GM19035 (cell line): Measurements from ENCODE around the gene SH3PXD2B.

Experiments used
- ATAC-seq: cut with Tn5 transposase; IDR thresholded peaks from one replicate; pipeline ENCODE4 v1.9.1; 2021; ENCODE audit not compliant: unreplicated experiment

SH3PXD2B gene

DNA sequence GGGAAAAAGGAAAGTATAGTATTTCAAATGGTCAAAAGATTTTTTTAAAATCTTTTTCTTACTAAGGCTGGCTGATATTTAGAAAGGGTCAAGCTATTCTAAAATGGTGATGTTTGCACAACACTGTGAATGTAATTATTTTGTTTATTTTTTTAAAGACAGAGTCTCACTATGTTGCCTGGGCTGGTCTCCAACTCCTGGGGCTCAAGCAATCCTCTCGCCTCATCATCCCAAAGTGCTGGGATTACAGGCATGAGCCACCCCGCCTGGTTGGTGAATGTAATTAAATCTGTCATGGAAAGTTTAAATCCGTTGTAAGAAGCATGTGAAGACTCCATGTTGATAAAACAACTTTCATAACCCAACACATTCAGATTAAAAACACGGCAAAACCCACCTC lies 173.4 kb downstream of the SH3PXD2B start:
- ATAC-seq: no peak

DNA sequence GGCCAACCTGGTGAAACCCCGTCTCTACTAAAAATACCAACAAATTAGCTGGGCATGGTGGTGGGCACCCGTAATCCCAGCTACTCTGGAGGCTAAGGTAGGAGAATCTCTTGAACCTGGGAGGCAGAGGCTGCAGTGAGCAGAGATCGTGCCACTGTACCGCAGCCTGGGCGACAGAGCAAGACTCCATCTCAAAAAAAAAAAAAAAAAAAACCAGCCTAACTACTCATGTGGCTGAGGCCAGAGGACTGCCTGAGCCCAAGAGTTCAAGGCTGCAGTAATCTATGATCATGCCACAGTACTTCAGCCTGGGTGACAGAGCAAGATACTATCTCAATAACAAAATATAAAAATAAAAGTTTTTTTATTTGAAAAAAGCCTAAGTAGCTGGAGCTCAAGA lies 174.0 kb downstream of the SH3PXD2B start:
- no peak for ATAC-seq

GRCh38 chr5:172278356-172278755 lies 176.0 kb downstream of the SH3PXD2B start:
- no peak for ATAC-seq

GRCh38 chr5:172276214-172276613 lies 178.1 kb downstream of the SH3PXD2B start:
- no peak for ATAC-seq
